Loucy (cell line): ENCODE results near the gene CLDN15.

Experiments
- EZH2phosphoT487 ChIP-seq: fragments of 200-600 bp; IDR thresholded peaks from 2 replicates; pipeline ENCODE4 v1.6.1; 2018; ENCODE audit warnings: antibody characterized with exemption, mild to moderate bottlenecking, moderate library complexity, borderline replicate concordance
- TF ChIP-seq, protein P1 (sequence below): fragments of 200-600 bp; sonication (generic); conservative IDR thresholded peaks from 2 replicates; pipeline ENCODE4 v1.5.1; 2014; ENCODE audit warnings: mild to moderate bottlenecking, antibody characterized with exemption, low read length

DNA sequence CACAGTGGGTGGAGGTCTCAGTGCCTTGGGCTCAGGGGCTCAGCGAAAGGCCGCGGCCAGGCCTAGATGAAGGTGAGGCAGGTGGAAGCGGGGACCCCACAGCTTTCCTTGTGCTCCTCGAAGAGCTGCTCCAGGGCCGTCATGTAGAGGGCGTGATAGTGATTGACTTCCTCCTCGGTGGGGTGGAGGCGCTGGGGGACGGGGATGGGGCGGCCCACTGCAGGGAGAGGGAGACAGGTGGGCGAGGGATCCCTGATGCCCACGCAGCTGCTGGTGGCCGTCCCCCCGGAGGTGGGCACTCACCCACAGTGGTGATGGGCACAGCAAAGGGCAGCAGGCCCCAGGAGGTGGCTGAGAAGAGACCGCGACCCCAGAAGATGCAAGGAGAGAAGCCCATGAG lies 41.7 kb downstream of the CLDN15 start:
- TF ChIP-seq, protein P1, sequence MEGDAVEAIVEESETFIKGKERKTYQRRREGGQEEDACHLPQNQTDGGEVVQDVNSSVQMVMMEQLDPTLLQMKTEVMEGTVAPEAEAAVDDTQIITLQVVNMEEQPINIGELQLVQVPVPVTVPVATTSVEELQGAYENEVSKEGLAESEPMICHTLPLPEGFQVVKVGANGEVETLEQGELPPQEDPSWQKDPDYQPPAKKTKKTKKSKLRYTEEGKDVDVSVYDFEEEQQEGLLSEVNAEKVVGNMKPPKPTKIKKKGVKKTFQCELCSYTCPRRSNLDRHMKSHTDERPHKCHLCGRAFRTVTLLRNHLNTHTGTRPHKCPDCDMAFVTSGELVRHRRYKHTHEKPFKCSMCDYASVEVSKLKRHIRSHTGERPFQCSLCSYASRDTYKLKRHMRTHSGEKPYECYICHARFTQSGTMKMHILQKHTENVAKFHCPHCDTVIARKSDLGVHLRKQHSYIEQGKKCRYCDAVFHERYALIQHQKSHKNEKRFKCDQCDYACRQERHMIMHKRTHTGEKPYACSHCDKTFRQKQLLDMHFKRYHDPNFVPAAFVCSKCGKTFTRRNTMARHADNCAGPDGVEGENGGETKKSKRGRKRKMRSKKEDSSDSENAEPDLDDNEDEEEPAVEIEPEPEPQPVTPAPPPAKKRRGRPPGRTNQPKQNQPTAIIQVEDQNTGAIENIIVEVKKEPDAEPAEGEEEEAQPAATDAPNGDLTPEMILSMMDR: no peak
- TF ChIP-seq EZH2phosphoT487: no peak
